MCF 10A (cell line): ENCODE data around the gene ABLIM1. TPM values are rescaled to one million over a fixed set of nuclear protein-coding genes. Genes with fewer than 3 reads are reported as not detected.

ENCODE experiments used
- BruUV-seq: library from RNA; stranded (reverse); fragments of 400-500 nt; replicated peaks from 2 replicates; lab custom pipeline; 2021; lab: Mats Ljungman, UMichigan
- CTCF ChIA-PET: fragments of 300-600 bp; sonication (Branson Sonifier 250); formaldehyde crosslinking; extraction: SDS; loops from one replicate; lab custom pipeline; 2021; ENCODE audit warnings: antibody characterized with exemption, inconsistent platforms; lab: Yijun Ruan, JAX
- POLR2A ChIA-PET: fragments of 300-600, 350-650 bp; sonication (Branson Sonifier 250); formaldehyde crosslinking; extraction: SDS; loops from one replicate; lab custom pipeline; 2020; ENCODE audit warnings: antibody characterized with exemption, inconsistent platforms; lab: Yijun Ruan, JAX
- DNase-seq: peaks from one replicate; pipeline ENCODE4 v3.0.0-alpha.2; 2018; ENCODE audit not compliant: unreplicated experiment
- H3K27ac Mint-ChIP-seq: one replicate; pipeline ENCODE4 v1.8.0; 2022; ENCODE audit warnings: mild to moderate bottlenecking, low read depth, mixed read lengths; ENCODE audit not compliant: unreplicated experiment
- H3K27me3 Mint-ChIP-seq: one replicate; pipeline ENCODE4 v1.8.0; 2022; ENCODE audit warnings: mixed read lengths; ENCODE audit not compliant: insufficient read depth, unreplicated experiment
- H3K36me3 Mint-ChIP-seq: one replicate; pipeline ENCODE4 v1.8.0; 2022; ENCODE audit warnings: mild to moderate bottlenecking, moderate library complexity, mixed read lengths; ENCODE audit not compliant: insufficient read depth, unreplicated experiment
- H3K4me1 Mint-ChIP-seq: one replicate; pipeline ENCODE4 v1.8.0; 2022; ENCODE audit warnings: mixed read lengths; ENCODE audit not compliant: insufficient read depth, unreplicated experiment
- H3K4me3 Mint-ChIP-seq: one replicate; pipeline ENCODE4 v1.8.0; 2022; ENCODE audit warnings: mild to moderate bottlenecking, moderate library complexity, mixed read lengths; ENCODE audit not compliant: unreplicated experiment
- H3K9me3 Mint-ChIP-seq: one replicate; pipeline ENCODE4 v1.8.0; 2022; ENCODE audit warnings: mixed read lengths; ENCODE audit not compliant: unreplicated experiment
- CTCF ChIP-seq: fragments of 200-600 bp; IDR thresholded peaks from one replicate; pipeline ENCODE4 v1.8.0; 2022; ENCODE audit warnings: antibody characterized with exemption, mild to moderate bottlenecking; ENCODE audit not compliant: unreplicated experiment
- intact Hi-C: fragments of 100-400 bp; cut with micrococcal nuclease; formaldehyde crosslinking; loops from 2 replicates; pipeline ENCODE4 v1.14.1; 2022
- total RNA-seq: library from RNA; stranded (reverse); gene quantifications from 2 replicates; pipeline ENCODE4 v1.2.3, GENCODE V29; 2022

ABLIM1 gene
- total RNA-seq, 1 experiment from 2014 or later = 94.5 TPM

- H3K27ac Mint-ChIP-seq = no peak overlapping the region
- H3K4me1 Mint-ChIP-seq = peaks cover 43% of the 10 kb centered on the region
- intact Hi-C loops = no loop called here
- H3K9me3 Mint-ChIP-seq = no peaks in the 10 kb centered on the region
- no peak for TF ChIP-seq CTCF
- no peaks in the 10 kb centered on the region for H3K27me3 Mint-ChIP-seq
- no peak overlapping the region for H3K4me3 Mint-ChIP-seq
- no peaks in the 10 kb centered on the region for H3K36me3 Mint-ChIP-seq
- BruUV-seq = no TSS peak
- CTCF ChIA-PET = no interaction called here
- DNase-seq = no peak
- POLR2A ChIA-PET = interaction anchor here (0.6 to 18.1 kb wide), 4 partner anchors 18 to 327 kb away, joined by 3 to 481 read pairs (median 4); no protein-coding TSS in a partner anchor
Measured at GRCh38 chr10:114502074-114502473, 156.0 kb downstream of the ABLIM1 start.

DNA sequence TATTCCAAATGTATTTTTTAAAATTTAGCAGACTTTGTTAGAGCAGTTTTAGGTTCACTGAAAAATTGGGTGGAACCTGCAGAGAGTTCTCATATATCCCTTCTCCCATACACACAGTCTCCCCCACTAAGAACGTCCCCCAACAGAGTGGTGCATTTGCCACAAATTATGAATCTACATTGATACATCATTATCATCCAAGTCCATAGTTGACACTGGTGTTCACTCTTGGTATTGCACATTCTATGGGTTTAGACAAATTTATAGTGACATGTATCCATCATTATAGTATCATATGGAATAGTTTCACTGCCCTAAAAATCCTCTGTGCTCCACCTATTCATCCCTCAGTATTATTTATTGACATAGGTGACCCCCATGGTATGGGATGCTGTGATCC is 156.4 kb downstream of the ABLIM1 start:
- no TSS peak for BruUV-seq
- no peak overlapping the region for H3K4me3 Mint-ChIP-seq
- H3K27me3 Mint-ChIP-seq = no peaks in the 10 kb centered on the region
- no peak overlapping the region for H3K27ac Mint-ChIP-seq
- ChIA-PET POLR2A (interaction anchor here (0.6 to 18.1 kb wide), 2 partner anchors 19 to 328 kb away, joined by 5 to 481 read pairs; no protein-coding TSS in a partner anchor), CTCF (interaction anchor here (0.7 to 1.7 kb wide), 5 partner anchors 14 to 29 kb away, joined by 3 to 7 read pairs (median 3); no protein-coding TSS in a partner anchor)
- TF ChIP-seq CTCF = no peak
- no peak for DNase-seq
- no peaks in the 10 kb centered on the region for H3K36me3 Mint-ChIP-seq
- intact Hi-C loops = no loop called here
- H3K9me3 Mint-ChIP-seq = no peaks in the 10 kb centered on the region
- peaks cover 39% of the 10 kb centered on the region for H3K4me1 Mint-ChIP-seq

DNA sequence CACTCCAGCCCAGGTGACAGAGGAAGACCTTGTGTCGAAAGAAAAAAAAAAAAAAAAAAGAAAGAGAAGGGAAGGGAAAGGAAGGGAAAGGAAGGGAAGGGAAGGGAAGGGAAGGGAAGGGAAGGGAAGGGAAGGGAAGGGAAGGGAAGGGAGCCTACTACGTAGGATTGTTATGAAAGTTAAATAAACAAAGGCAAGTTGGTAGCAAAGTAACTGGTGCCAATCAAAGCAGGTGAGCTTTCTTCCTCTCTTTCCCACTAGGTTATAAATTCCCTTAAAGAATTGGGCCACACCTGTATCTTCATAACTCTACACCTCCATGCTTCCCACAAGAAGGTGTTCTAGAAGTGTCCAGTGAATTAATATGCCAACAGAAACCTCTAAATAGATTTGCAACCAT is 157.4 kb downstream of the ABLIM1 start:
- ChIA-PET POLR2A (interaction anchor here (0.8 to 18.1 kb wide), 8 partner anchors 9 to 326 kb away, joined by 3 to 481 read pairs (median 3); no protein-coding TSS in a partner anchor), CTCF (interaction anchor here (0.5 to 2.4 kb wide), 13 partner anchors 9 to 691 kb away, joined by 3 to 10 read pairs (median 3); partner anchors contain the start of gene FHIP2A)
- no peak for TF ChIP-seq CTCF

GRCh38 chr10:114499630-114500190 is 158.4 kb downstream of the ABLIM1 start:
- Mint-ChIP-seq H3K4me1 (peaks cover 25% of the 10 kb centered on the region), H3K27ac (no peak overlapping the region), H3K27me3 (no peaks in the 10 kb centered on the region), H3K36me3 (no peaks in the 10 kb centered on the region), H3K9me3 (peaks cover 8% of the 10 kb centered on the region), H3K4me3 (no peak overlapping the region)
- CTCF ChIA-PET = interaction anchor here (0.9 to 2.7 kb wide), 7 partner anchors 8 to 287 kb away, joined by 3 to 12 read pairs (median 4); no protein-coding TSS in a partner anchor
- POLR2A ChIA-PET = interaction anchor here (0.6 to 18.1 kb wide), 16 partner anchors 8 to 325 kb away, joined by 3 to 481 read pairs (median 4); no protein-coding TSS in a partner anchor
- no TSS peak for BruUV-seq
- intact Hi-C loops = no loop called here
- DNase-seq = peak; percentile 74
- no peak for TF ChIP-seq CTCF

More for the DNA sequence above, 157.4 kb downstream of the ABLIM1 start:
- Mint-ChIP-seq H3K4me1 (peaks cover 29% of the 10 kb centered on the region), H3K4me3 (no peak overlapping the region), H3K9me3 (no peaks in the 10 kb centered on the region), H3K27me3 (no peaks in the 10 kb centered on the region), H3K36me3 (no peaks in the 10 kb centered on the region), H3K27ac (no peak overlapping the region)
- no TSS peak for BruUV-seq
- DNase-seq = no peak
- intact Hi-C loops = no loop called here
